Anterior cingulate cortex (tissue), 58 donors: ENCODE measurements around the gene LRIG2.
"Not testable (repeated sequence)": the region's sequence is repeated elsewhere in the genome, so short reads cannot be mapped to it uniquely, and the experiment has no call there.

ENCODE experiments used
- DNase-seq, 58 donors: peaks; one replicate each; lab custom pipeline; 2025; lab: John Stamatoyannopoulos, UW

Gene LRIG2

DNA sequence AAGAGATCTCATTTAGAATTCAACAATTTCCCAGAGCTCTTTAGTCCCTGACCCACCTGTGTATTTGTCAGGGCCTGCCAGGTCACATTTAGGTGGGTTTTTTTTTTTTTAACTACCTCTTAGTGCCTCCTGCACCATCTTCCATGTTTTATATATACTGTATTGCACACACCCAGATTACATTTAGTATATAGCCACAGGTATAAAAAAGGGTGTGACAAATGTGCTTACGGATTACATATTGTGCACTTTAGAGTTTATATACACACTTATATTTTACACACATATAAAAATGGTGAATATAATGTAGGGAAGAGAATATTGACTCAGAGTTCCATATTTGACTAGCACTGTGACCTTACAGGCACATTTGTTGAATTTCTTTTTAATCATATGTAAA is 17.4 kb upstream of the LRIG2 start:
- no peak for DNase-seq

DNA sequence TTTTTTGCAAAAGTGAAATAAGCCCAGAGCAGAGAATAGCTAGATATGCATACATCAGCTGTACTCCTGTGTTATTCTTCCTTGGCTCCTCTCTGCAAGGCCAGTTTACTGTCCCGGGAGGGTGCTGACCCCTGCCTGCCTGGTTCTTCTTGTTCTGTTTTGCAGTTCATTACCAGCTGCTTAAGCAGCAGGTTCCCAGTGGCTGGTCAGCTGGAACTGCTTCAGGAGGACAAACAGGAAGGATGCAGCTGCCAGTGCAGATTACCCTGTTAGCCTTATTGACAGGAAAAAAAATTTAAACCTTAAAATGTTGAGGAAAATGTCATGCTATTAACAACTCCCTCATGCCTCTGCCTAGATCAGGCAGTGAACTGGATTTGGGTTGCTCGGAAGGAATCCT is 16.0 kb upstream of the LRIG2 start:
- peak in 1 of 58 donors; percentile 5 for DNase-seq

DNA sequence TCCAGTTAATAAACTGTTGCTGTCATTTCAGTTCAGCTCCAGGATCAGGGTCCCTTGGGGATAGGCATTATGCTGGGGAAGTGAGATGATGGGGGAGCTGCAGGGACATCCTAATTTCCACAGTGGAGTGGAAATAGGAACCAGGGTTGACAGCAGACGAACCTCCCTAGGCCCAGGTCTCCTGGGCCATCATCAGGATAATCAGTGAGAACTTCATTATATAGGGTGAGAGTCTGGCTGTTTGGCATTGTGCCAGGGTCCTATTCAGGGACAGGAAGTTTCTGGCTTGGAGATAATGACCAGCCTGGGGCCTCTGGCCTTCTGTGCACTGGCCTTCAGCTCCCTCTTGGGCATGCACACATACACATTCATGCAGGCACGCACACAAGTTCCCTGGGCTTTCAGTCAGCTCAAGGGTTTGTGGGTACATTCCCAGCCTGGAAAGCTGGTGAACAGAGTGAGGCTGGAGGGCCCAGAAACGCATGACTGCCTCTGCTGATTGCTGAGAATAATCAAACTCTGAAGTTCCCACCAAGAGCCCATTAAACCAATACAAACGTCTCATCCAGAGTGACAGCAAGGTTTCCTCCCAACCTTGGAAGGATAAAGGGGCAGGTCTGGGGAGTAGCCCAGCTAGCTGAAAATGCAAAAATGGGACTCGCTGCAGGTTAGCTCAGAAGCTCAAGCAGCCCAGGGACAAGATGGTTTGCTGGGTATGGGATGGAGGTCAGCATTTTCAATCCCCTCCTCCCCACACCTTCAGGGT is 13.9 kb upstream of the LRIG2 start:
- peak in 1 of 58 donors; percentile 26 for DNase-seq

DNA sequence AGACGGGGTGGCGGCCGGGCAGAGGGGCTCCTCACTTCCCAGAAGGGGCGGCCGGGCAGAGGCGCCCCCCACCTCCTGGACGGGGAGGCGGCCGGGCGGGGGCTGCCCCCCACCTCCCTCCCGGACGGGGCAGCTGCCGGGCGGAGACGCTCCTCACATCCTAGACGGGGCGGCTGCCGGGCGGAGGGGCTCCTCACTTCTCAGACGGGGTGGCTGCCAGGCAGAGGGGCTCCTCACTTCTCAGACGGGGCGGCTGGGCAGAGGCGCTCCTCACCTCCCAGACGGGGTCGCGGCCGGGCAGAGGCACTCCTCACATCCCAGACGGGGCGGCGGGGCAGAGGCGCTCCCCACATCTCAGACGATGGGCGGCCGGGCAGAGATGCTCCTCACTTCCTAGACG is 9.5 kb upstream of the LRIG2 start:
- not testable (repeated sequence) for DNase-seq

DNA sequence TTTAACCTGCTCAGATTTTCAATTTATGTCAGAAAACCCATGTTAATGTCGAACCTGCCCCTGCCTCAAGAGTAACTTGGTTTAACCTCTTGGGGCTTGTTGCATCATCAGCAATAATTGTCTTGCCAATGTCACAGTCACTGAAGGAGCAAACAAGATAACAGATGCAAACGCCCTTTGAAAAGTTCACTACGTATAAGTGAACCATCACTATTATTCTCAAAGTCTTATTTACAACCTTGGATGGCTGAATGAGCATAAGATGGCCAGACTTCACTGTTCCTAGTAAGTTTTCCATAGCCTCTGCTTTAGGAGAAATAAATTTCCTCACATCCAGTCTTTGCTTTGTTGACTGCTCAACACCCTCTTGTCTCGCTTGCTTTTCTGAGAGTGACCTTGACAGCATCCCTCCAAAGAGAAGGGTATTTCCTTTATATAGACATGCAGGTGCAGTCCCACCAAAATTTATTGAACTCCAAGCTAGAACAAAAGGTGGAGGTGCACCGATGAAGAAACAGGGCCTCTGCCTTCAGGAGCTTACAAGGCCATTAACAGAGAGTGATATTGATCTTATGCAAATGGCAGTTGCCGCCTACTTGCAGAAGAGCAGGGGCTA is 749 bp upstream of the LRIG2 start:
- no peak for DNase-seq

DNA sequence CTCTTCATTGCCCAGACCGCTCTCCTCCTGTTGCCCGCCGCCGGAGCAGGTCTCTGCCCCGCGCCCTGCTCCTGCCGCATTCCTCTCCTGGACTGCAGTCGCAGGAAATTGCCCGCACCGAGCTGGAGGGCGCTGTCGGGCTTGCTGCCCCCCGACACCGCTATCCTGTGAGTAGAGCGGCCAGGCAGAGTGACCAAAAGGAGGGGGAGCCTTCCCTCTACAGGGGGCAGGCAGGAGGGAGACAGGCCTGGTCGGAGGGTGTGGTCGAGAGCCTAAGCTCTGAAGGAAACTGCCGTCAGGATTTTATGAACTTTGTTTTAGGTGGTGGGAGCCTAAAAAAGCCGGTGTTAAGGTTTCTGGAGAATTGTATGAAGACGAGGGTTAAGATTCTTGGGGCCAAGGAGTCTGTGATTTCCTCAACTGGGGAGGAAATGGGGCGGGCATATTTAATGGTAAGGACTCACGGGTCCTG is 517 bp downstream of the LRIG2 start:
- peak in 19 of 58 donors; percentile 47 to 82 (median 69) for DNase-seq

DNA sequence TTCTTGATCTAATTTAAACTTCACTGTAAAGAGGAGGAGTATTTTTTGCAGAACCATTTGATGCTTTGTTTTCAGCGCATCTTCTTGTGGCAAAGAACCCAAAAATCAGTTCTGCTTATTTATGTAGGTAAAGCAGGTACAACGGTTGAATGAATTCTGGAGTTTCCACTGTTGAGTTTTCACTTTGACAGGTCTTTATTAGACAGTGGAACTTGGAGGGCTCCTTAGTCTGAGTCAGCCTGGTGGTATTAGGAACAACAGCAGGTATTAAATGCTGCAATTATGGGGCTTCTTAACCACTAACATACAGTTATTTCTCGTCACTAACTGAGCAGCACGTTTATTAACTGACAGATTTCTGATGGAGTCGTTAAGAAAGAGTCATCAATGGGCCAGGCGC is 1.2 kb downstream of the LRIG2 start:
- DNase-seq: no peak

DNA sequence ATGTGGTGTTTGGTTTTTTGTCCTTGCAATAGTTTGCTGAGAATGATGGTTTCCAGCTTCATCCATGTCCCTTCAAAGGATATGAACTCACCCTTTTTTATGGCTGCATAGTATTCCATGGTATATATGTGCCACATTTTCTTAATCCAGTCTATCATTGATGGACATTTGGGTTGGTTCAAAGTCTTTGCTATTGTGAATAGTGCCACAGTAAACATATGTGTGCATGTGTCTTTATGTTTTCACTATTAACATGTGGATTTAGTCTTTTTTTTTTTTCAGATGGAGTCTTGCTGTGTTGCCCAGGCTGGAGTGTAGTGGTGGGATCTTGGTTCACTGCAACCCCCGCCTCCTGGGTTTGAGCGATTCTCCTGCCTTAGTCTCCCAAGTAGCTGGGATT is 5.0 kb downstream of the LRIG2 start:
- DNase-seq: not testable (repeated sequence)

DNA sequence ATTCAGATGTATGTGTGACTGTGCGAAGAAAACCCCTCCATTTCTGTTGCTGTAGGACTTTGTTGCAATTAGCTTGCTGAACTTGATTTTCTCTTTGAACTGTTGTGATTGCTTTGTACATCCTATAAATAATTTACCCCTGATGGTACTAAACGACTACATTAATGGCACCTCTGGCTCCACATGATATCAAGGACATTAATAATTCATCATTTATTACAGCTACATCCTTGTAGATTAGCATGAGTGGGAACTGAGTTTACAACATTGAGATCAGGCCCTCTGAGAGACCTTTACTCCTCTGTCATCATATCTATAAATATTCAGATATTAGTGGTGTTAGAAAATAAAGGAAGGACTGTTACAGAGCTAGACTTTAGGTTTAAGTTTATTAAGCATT is 13.5 kb downstream of the LRIG2 start:
- no peak for DNase-seq

DNA sequence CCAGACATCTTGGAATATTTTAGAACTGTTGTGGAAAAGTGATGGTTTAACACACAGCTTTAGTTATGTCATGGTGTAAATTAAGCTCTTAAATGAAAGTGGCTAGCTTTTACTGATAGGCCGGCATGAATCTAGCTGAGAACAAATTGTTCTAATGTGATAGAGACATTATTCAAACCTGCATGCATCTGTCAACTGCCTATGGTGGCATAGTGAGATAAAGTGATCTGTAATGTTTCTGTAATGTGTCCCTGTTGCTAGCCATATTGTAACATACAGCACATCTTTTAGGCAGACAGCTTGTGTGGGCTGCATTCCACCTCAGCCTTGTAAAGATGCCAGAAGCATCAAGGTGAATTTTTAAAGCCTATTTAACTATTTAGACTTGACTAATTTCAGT is 16.0 kb downstream of the LRIG2 start:
- DNase-seq: no peak

DNA sequence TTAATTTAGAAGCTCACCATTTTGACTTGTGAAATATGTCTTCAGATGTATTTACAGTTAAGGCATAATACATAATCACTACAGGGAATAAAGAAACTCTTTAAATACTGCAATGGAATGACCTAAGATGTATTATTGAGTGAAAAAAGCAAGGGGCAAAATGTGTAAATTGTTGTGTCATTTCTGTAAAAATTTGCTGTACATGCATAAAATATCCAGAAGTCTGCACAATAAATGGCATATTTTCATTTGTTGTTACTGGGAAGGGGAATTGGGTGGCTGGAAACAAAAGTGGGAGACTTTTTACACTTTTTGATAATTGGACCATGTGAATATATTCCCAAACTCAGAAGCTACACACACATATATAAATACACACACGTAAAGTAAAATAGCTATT is 17.1 kb downstream of the LRIG2 start:
- no peak for DNase-seq

DNA sequence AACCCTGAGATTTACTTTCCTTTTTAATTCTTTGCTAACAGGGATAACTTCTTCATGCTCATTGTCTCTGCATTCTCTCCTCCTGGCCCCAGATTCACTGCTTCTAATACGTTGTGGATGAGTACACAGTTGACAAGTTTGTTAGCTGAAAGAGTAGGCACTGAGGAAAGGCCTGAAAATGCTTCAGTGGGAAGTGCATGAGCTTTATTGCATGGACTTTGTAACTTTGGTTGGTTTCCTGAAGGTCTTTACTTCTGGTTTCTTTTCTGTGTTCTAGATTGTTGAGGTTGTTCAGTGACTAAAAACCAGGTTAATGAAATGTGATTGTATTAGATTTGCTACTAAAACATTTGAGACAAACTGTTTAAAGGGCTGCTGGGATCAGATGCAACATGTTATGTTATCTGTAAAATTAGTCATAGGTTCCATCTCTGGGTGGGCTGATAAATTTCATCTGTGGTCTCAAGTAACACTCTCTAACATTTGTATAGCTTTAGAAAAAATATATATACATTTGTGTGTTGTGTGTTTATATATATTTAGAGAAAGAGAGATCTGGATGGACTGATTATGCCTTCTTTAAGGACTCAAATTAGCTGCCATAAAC is 19.1 kb downstream of the LRIG2 start:
- DNase-seq: no peak

DNA sequence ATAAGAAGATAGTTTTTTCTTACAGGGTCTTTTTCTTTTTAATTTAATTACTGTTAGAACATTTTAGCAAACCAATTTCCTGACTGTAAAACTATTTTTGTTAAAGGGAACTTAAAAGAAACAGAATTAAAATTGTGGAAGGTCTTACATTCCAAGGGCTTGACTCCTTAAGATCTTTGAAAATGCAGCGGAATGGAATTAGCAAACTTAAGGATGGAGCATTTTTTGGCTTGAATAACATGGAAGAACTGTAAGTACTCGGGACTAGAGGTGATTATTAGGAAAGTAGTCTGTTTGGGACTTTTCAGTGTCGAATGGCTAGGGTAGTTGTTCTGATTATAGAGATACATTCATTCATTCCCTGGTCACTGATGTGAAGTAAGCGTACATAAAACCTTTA is 21.5 kb downstream of the LRIG2 start:
- DNase-seq: no peak

DNA sequence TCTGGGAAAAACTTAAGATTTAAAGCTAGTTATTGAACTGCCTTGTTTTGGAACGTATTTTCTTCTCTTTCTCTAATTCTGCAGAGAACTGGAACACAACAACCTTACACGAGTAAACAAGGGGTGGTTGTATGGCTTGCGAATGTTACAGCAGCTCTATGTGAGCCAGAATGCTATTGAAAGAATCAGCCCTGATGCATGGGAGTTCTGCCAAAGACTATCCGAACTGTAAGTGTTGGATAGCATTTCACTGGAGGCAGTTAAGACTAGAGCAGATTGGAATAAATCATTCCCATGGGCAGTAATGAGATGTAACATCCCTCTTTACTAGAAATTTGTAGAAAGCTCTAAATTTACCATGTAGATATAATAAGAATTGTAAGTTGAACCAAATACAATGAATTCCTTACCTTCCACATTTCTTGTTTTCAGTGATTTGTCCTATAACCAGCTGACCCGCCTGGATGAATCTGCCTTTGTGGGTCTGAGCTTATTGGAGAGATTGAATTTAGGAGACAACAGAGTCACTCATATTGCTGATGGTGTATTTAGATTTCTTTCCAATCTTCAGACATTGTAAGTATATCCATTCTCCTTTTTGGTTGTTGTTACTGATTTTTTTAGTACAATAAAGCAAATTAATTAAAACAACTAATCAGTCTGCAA is 22.9 kb downstream of the LRIG2 start:
- peak in 23 of 58 donors; percentile 0 to 68 (median 12) for DNase-seq

DNA sequence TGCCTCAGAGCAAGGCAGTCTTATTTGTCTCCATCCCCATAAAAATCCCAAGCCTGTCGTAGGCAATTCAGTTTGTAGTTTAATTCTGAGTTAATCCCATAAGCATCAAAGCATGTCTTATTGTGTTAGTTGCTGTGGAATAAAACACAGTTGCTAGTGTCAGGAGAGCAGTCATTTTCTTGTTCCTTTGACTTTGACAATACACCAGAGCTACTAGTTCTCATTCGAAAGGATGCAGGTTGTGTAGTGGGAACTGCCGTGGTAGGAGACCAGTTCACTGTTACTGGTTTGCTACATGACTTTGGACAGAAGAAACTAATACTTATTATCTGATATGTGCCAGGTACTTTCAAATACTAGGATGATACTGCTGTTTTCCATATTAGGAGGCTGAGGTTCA is 23.5 kb downstream of the LRIG2 start:
- peak in 1 of 58 donors; percentile 0 for DNase-seq

DNA sequence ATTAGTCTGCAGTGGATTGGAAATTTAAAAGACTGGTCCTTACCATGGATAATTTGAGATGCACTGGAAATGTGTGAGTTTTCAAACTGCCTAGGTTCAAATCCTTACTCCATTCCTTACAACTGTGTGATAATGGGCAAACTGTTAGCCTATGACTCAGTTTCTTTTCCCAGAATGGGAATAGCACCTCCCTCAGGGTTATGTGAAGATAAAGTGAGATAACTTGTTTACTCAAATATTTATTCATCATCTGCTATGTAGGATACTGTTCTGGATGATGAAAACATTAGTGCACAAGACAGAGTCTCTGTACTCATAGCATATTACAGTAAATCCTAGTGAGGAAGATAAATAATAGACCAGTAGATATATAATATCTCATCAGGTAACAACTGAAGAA is 28.6 kb downstream of the LRIG2 start:
- DNase-seq: no peak

DNA sequence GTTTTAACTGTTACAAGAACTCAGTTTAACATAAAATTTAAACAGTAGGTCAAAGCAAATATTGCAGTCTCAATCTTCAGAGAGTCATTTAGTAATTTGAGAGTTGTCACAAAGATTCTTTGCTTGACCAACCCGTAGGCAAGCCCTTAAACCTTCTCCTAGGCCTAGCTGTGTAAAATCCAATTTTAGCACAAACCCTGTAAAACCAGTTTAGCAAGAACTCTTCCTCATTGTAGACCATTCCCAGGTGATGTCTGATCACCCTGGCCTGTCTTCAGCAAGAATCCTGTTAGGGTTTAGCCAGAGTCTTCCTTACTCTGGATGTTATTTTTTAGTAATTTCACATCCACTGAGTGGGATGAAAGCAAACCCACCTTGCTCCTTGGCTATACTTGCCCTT is 30.1 kb downstream of the LRIG2 start:
- no peak for DNase-seq

DNA sequence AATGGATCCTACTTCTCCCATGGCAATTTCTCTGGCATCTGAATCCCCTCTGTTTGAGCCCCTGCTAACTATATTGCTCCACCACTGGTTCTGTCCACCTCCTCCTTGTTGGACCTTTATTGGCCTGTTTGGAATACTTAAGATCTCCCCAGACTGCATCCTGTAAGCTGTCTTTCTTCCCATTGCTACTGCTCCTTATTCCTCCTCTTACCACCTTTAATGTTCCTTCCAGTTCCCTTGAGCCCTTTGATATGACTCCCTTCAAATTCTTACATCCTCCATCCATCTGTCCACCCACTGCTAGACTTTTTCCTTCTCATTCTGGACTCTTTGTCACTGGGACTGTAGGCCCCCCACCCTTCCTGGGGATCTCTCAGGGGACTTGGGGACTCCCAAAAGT is 31.0 kb downstream of the LRIG2 start:
- DNase-seq: no peak

DNA sequence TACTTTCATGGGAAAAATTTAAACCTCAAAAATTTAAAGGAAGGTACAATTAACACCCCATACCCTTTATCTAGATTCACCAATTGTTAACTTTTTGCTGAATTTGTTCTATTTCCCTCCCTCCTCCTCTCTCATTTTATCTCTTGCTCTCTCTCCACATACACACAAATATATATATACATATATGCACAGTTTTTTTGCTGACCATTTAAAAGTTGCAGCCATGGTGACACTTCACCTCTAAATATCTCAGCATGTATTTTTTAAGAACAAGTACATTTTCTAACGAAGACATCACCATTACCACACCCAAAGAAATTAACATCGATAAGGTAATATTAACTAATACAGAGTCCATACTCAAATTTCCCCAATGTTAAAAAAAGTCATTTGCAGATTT is 33.9 kb downstream of the LRIG2 start:
- DNase-seq: no peak

DNA sequence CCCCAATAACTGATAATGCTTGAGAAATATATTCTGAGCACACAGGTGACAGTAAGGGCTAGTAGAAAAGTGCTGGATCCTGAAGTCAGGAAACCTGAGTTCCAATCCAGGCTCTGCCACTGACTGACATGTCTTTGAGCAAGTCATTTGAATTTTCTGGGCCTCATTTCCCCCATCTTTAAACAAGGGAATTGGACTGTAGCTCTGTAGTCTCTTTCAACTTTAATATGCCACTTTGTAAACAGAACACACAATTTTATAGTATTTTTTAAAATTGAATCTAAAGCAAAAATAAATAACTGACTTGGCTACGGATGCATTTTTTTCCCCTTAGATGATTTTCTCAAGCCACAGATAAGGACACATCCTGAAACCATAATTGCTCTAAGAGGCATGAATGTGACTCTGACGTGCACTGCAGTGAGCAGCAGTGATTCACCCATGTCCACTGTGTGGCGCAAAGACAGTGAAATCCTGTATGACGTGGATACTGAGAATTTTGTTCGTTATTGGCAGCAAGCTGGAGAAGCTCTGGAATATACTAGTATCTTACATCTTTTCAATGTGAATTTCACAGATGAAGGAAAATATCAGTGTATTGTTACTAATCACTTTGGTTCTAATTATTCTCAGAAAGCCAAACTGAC is 37.0 kb downstream of the LRIG2 start:
- DNase-seq: peak in 23 of 58 donors; percentile 0 to 55 (median 13)

DNA sequence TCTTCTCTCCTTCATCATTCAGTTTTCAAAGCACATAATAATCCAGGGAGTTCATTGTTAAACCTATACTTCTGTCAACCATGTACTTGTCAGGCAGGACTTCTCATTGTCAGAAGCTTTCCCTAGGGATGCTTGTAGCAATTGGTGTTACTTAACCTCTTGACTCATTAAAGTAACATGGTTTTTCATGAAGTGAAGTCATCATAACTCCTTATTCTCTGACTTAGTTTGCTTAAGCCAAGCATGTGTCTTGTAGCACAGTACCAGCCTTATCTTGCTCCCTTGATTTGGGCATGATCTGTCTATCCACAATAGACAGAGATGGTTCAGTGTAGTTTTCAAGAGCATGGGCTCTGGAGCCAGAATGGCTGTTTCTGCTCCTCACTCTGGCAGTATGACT is 45.3 kb downstream of the LRIG2 start:
- no peak for DNase-seq
